ENCODE data around the gene VPS8. TPM values are rescaled to one million over a fixed set of nuclear protein-coding genes. Genes with fewer than 3 reads are reported as not detected.

Gene VPS8
- total RNA-seq, 1 experiment from 2014 or later, result 37.6 TPM

- Histone ChIP-seq H3K4me1 (ENCODE audit: control insufficient read depth in 1 of 2, insufficient read depth in 2 of 2, low read length in 2 of 2) (no peaks in the 10 kb centered on the region), H2AFZ (ENCODE audit: low read depth, low read length, poor library complexity, severe bottlenecking) (no peak overlapping the region), H3K79me2 (ENCODE audit: insufficient read depth, low read length) (no peaks in the 10 kb centered on the region), H3K9me2 (ENCODE audit: insufficient read depth) (no peaks in the 10 kb centered on the region), H3K27me3 (ENCODE audit: insufficient read depth, low read length) (peaks cover under 1% of the 10 kb centered on the region; the same call in 1 of the 2 replicates), H3K4me2 (ENCODE audit: low read length) (no peak overlapping the region), H3K27ac (ENCODE audit: low read depth, low read length) (no peak overlapping the region), H3K9ac (ENCODE audit: low read length) (no peak overlapping the region), H3K4me3 (replicated peaks in 1 of 2; ENCODE audit: low read depth in 1 of 2, low read length in 2 of 2) (no peak overlapping the region), H4K20me1 (ENCODE audit: insufficient read depth) (no peaks in the 10 kb centered on the region), H3K36me3 (ENCODE audit: control insufficient read depth in 1 of 2, insufficient read depth in 2 of 2, low read length in 2 of 2) (no peaks in the 10 kb centered on the region), H3K9me3 (ENCODE audit: control insufficient read depth in 1 of 2, insufficient read depth in 1 of 2, low read depth in 1 of 2, low read length in 2 of 2) (no peaks in the 10 kb centered on the region)
- intact Hi-C loops (cut with micrococcal nuclease), result no loop called here
- DNase-seq (ENCODE audit: low read depth, low spot score) (no peak), ATAC-seq (no peak)
- TF ChIP-seq EZH2 (IDR thresholded peaks at IDR 0.05) (no peak), FOSL1 (IDR thresholded peaks at IDR 0.05; ENCODE audit: low read depth) (no peak), CTCF (IDR thresholded peaks at IDR 0.05 in 2 of 3, conservative IDR thresholded peaks at IDR 0.05 in 1 of 3; ENCODE audit: borderline replicate concordance in 1 of 3, insufficient read depth in 1 of 3, low read depth in 2 of 3, low read length in 2 of 3) (no peak), ZBTB33 (IDR thresholded peaks at IDR 0.05; ENCODE audit: extremely low read depth, insufficient replicate concordance, low read length) (no peak), REST (IDR thresholded peaks at IDR 0.05; ENCODE audit: low read depth) (no peak), ATF3 (IDR thresholded peaks at IDR 0.05) (no peak), JUND (IDR thresholded peaks at IDR 0.05) (no peak)
- ChIA-PET CTCF (no interaction called here), POLR2A (interaction anchor here (1.9 kb wide), 1 partner anchor 9 kb away, joined by 4 read pairs; no protein-coding TSS in a partner anchor), RAD21 (ENCODE audit: low non-redundant PET in 1 of 2, low total read pairs in 2 of 2, uncharacterized antibody in 2 of 2, unreplicated experiment in 2 of 2) (no interaction called here)
- BruUV-seq (replicated peaks), result no TSS peak
Measured at GRCh38 chr3:185090811-185091210, 278.8 kb downstream of the VPS8 start.

Measured in HCT116 (cell line).